H9 (cell line): ENCODE data around the gene FASTKD2. TPM values are rescaled to one million over a fixed set of nuclear protein-coding genes. Genes with fewer than 3 reads are reported as not detected.

Source experiments
- DNase-seq: peaks from one replicate; pipeline ENCODE4 v3.0.0-alpha.2; 2017
- H2AFZ ChIP-seq: one replicate; pipeline ENCODE4 v1.6.1; 2013; ENCODE audit warnings: mild to moderate bottlenecking, low read length, control low read depth, moderate library complexity
- H2AK5ac ChIP-seq: 2 replicates; pipeline ENCODE4 v1.6.1; 2013; ENCODE audit warnings: low read length, control low read depth, mixed read lengths; ENCODE audit not compliant: insufficient read length
- H2BK120ac ChIP-seq: one replicate; pipeline ENCODE4 v1.6.1; 2013; ENCODE audit warnings: low read depth, mild to moderate bottlenecking, low read length, control low read depth, inconsistent platforms; ENCODE audit not compliant: poor library complexity, severe bottlenecking
- H2BK12ac ChIP-seq: 2 replicates; pipeline ENCODE4 v1.6.1; 2013; ENCODE audit warnings: low read length, control low read depth, mixed read lengths, low read depth; ENCODE audit not compliant: insufficient read length
- H2BK15ac ChIP-seq: 2 replicates; pipeline ENCODE4 v1.6.1; 2013; ENCODE audit warnings: low read depth, low read length, control low read depth
- H2BK20ac ChIP-seq: one replicate; pipeline ENCODE4 v1.6.1; 2013; ENCODE audit warnings: low read depth, mild to moderate bottlenecking, low read length, control low read depth, inconsistent platforms; ENCODE audit not compliant: poor library complexity, severe bottlenecking
- H2BK5ac ChIP-seq: 2 replicates; pipeline ENCODE4 v1.6.1; 2013; ENCODE audit warnings: low read length, control low read depth, mixed read lengths; ENCODE audit not compliant: insufficient read length
- H3K14ac ChIP-seq: 2 replicates; pipeline ENCODE4 v1.6.1; 2013; ENCODE audit warnings: low read length, control low read depth; ENCODE audit not compliant: insufficient read depth
- H3K18ac ChIP-seq: 2 replicates; pipeline ENCODE4 v1.6.1; 2013; ENCODE audit warnings: low read depth, mild to moderate bottlenecking, mixed read lengths, low read length, control low read depth; ENCODE audit not compliant: insufficient read length
- H3K23ac ChIP-seq: 2 replicates; pipeline ENCODE4 v1.6.1; 2013; ENCODE audit warnings: low read length, control low read depth, mixed read lengths, low read depth; ENCODE audit not compliant: insufficient read length
- H3K23me2 ChIP-seq: 2 replicates; pipeline ENCODE4 v1.6.1; 2013; ENCODE audit warnings: low read depth, mild to moderate bottlenecking, mixed read lengths, low read length, control low read depth; ENCODE audit not compliant: insufficient read length, poor library complexity, severe bottlenecking
- H3K27ac ChIP-seq: 2 replicates; pipeline ENCODE4 v1.5.1; 2013; ENCODE audit warnings: low read length, control low read depth, mixed read lengths, low read depth; ENCODE audit not compliant: insufficient read length
- H3K27me3 ChIP-seq: 2 replicates; pipeline ENCODE4 v1.6.1; 2013; ENCODE audit warnings: low read length, control low read depth, inconsistent platforms; ENCODE audit not compliant: insufficient read depth
- H3K4ac ChIP-seq: 2 replicates; pipeline ENCODE4 v1.6.1; 2013; ENCODE audit warnings: low read depth, mild to moderate bottlenecking, control low read depth, inconsistent platforms, low read length, moderate library complexity
- H3K4me1 ChIP-seq: 2 replicates; pipeline ENCODE4 v1.6.1; 2013; ENCODE audit warnings: low read length, control low read depth, inconsistent platforms; ENCODE audit not compliant: insufficient read depth
- H3K4me2 ChIP-seq: 2 replicates; pipeline ENCODE4 v1.6.1; 2013; ENCODE audit warnings: low read length, control low read depth, mixed read lengths; ENCODE audit not compliant: insufficient read length, insufficient read depth
- H3K56ac ChIP-seq: 2 replicates; pipeline ENCODE4 v1.6.1; 2013; ENCODE audit warnings: low read depth, mild to moderate bottlenecking, mixed read lengths, low read length, control low read depth; ENCODE audit not compliant: insufficient read length
- H3K79me1 ChIP-seq: 2 replicates; pipeline ENCODE4 v1.6.1; 2013; ENCODE audit warnings: low read depth, mild to moderate bottlenecking, moderate library complexity, low read length, control low read depth, inconsistent platforms; ENCODE audit not compliant: insufficient read depth, poor library complexity, severe bottlenecking
- H3K79me2 ChIP-seq: 2 replicates; pipeline ENCODE4 v1.6.1; 2013; ENCODE audit warnings: low read length, control low read depth, inconsistent platforms; ENCODE audit not compliant: insufficient read depth
- H3K9ac ChIP-seq: 2 replicates; pipeline ENCODE4 v1.6.1; 2013; ENCODE audit warnings: low read length, control low read depth, mixed read lengths; ENCODE audit not compliant: insufficient read length; ENCODE audit errors: extremely low read depth
- H3K9me3 ChIP-seq: one replicate; pipeline ENCODE4 v1.6.1; 2013; ENCODE audit warnings: low read depth, low read length, inconsistent platforms; ENCODE audit not compliant: control insufficient read depth
- H3T11ph ChIP-seq: one replicate; pipeline ENCODE4 v1.6.1; 2013; ENCODE audit warnings: mild to moderate bottlenecking, low read length, control low read depth, inconsistent platforms
- H4K20me1 ChIP-seq: one replicate; pipeline ENCODE4 v1.6.1; 2013; ENCODE audit not compliant: control insufficient read depth, insufficient read length, insufficient read depth
- H4K5ac ChIP-seq: 2 replicates; pipeline ENCODE4 v1.6.1; 2013; ENCODE audit warnings: low read depth, mild to moderate bottlenecking, mixed read lengths, low read length, control low read depth; ENCODE audit not compliant: insufficient read length
- H4K8ac ChIP-seq: replicated peaks from 2 replicates; pipeline ENCODE4 v1.6.1; 2013; ENCODE audit warnings: low read length, control low read depth, mixed read lengths, low read depth; ENCODE audit not compliant: insufficient read length
- H4K91ac ChIP-seq: 2 replicates; pipeline ENCODE4 v1.6.1; 2013; ENCODE audit warnings: low read depth, mild to moderate bottlenecking, moderate library complexity, mixed read lengths, low read length, control low read depth; ENCODE audit not compliant: insufficient read length
- H3K27ac Mint-ChIP-seq, 3 experiments: 2 replicates in 2 of 3; 3 replicates in 1 of 3; pipeline ENCODE4 v1.8.0; 2020 to 2021; ENCODE audit warnings: mixed read lengths in 3 of 3, mild to moderate bottlenecking in 1 of 3, moderate library complexity in 1 of 3
- H3K27me3 Mint-ChIP-seq: 2 replicates; pipeline ENCODE4 v1.8.0; 2021; ENCODE audit warnings: low read depth, mild to moderate bottlenecking, moderate library complexity, mixed read lengths
- H3K36me3 Mint-ChIP-seq, 3 experiments: 2 replicates in 2 of 3; 3 replicates in 1 of 3; pipeline ENCODE4 v1.8.0; 2020 to 2021; ENCODE audit warnings: low read depth in 3 of 3, mixed read lengths in 3 of 3; ENCODE audit not compliant: insufficient read depth in 1 of 3
- H3K4me1 Mint-ChIP-seq, 2 experiments: 2 replicates each; pipeline ENCODE4 v1.8.0; 2020; ENCODE audit warnings: mixed read lengths in 2 of 2
- H3K4me3 Mint-ChIP-seq, 2 experiments: 2 replicates in 1 of 2; 3 replicates in 1 of 2; pipeline ENCODE4 v1.8.0; 2020 to 2021; ENCODE audit warnings: mild to moderate bottlenecking in 2 of 2, mixed read lengths in 2 of 2, moderate library complexity in 1 of 2
- H3K9me3 Mint-ChIP-seq, 2 experiments: 2 replicates in 1 of 2; 3 replicates in 1 of 2; pipeline ENCODE4 v1.8.0; 2020; ENCODE audit warnings: mild to moderate bottlenecking in 2 of 2, mixed read lengths in 2 of 2, moderate library complexity in 1 of 2
- CTCF ChIP-seq: fragments of 200-600 bp; sonication (generic); conservative IDR thresholded peaks from 3 replicates; pipeline ENCODE4 v1.8.0; 2021; ENCODE audit warnings: antibody characterized with exemption, mild to moderate bottlenecking
- WGBS: extraction: QIAGEN DNeasy Blood & Tissue Kit; methylation state at CpG from one replicate; pipeline ENCODE4 v1.1.7; 2013; ENCODE audit warnings: missing lambda C conversion rate, low lambda C conversion rate, mixed read lengths; ENCODE audit not compliant: insufficient read length; ENCODE audit errors: extremely low coverage; 5-methylcytosine and 5-hydroxymethylcytosine counted together
- total RNA-seq: library from RNA; stranded (reverse); gene quantifications from 2 replicates; pipeline ENCODE4 v1.2.1, GENCODE V29; 2021

FASTKD2 gene
- total RNA-seq, 1 experiment from 2014 or later = 39.2 TPM

GRCh38 chr2:206723288-206723687 lies 42.1 kb upstream of the FASTKD2 start:
- Histone ChIP-seq H3K79me2 (no peaks in the 10 kb centered on the region), H2BK5ac (no peak overlapping the region), H3K27me3 (no peaks in the 10 kb centered on the region), H4K91ac (no peak overlapping the region), H3T11ph (no peak overlapping the region), H3K9me3 (no peaks in the 10 kb centered on the region), H3K4me2 (no peak overlapping the region), H2AK5ac (no peak overlapping the region), H3K23ac (no peak overlapping the region), H4K8ac (no peak overlapping the region), H2AFZ (no peak overlapping the region), H3K18ac (no peak overlapping the region), H3K56ac (no peak overlapping the region), H2BK15ac (no peak overlapping the region), H2BK120ac (no peak overlapping the region), H3K79me1 (no peaks in the 10 kb centered on the region), H3K4ac (no peak overlapping the region), H4K20me1 (no peaks in the 10 kb centered on the region), H2BK20ac (no peak overlapping the region), H3K23me2 (no peaks in the 10 kb centered on the region), H2BK12ac (no peak overlapping the region), H3K4me1 (no peaks in the 10 kb centered on the region), H4K5ac (no peak overlapping the region), H3K14ac (no peak overlapping the region), H3K27ac (no peak overlapping the region), H3K9ac (no peak overlapping the region)
- Mint-ChIP-seq H3K4me3 (no peak overlapping the region), H3K9me3 (peaks cover 4 to 7% of the 10 kb centered on the region in 2 experiments; a peak in 3 of 5 replicates), H3K36me3 (peaks cover 0 to 5% (median 4%) of the 10 kb centered on the region in 3 experiments; a peak in 5 of 7 replicates), H3K27me3 (peaks cover 6% of the 10 kb centered on the region; the same call in 1 of the 2 replicates), H3K27ac (no peak overlapping the region), H3K4me1 (peaks cover under 1 to 5% of the 10 kb centered on the region in 2 experiments; a peak in 3 of 4 replicates)
- no peak for DNase-seq
- WGBS = no CpG with 5 or more reads among the region's 1 CpG
- TF ChIP-seq CTCF = no peak
